ENCODE results near the gene QRICH2. TPM values are rescaled to one million over a fixed set of nuclear protein-coding genes. Genes with fewer than 3 reads are reported as not detected.
"Not testable (repeated sequence)": the region's sequence is repeated elsewhere in the genome, so short reads cannot be mapped to it uniquely, and the experiment has no call there.

The QRICH2 gene
- total and polyA plus RNA-seq, 7 donors = 0.69 to 5.0 (median 2.5) TPM

DNA sequence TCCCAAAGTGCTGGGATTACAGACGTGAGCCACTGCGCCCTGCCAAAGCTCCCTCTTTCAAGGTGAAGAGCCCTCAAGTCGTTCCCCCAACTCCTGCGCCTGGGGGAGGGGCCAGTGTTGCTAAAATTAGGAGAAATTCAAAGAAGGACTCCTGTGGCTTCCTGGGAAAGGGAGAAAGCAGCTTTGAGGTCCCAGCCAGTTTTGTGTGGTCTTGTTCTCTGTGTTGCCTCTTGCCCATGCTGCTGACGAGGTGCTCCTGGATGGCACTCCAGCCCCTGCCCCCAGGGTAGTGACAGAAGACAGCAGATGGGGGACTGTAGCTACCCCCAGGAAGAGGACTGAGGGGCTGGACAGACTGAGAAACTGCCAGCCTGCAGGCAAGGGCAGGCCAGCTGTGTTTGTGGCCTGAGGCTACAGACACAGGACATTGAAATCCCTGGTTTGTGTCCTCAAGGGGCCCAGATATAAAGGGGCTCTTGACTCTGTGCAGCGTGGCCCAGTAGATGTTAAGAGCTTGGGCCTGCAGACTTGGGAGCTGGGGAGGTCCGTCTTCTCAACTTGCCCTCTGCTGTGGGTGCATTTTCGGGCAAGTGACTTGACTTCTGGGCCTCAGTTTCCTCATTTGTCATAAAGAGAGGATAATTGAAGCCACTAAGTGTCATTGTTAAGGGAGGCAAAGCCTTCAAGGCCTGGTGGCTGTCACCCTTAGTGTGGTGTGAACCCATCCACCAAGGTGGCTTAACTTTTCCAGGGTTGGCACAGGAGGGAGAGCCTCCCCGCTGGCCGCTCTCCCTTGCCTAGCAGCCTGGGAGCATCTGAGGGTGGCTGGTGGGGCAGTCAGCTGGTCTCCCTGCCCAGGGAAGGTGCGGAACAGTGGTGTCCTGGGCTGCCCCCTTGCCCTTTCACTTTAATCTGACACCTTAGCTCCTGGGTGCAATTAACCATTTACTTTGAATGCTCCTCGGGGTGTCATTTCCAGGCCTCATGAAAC lies 38.8 kb downstream of the QRICH2 start:
- intact Hi-C loops (cut with DNase I) = no loop called here
- peaks cover 0 to 71% (median 62%) of the 10 kb centered on the region in 4 donors for H3K4me1 ChIP-seq
- DNase-seq = no peak
- no peaks in the 10 kb centered on the region for H3K9me3 ChIP-seq
- H3K27me3 ChIP-seq = no peaks in the 10 kb centered on the region
- TF ChIP-seq, protein P1, sequence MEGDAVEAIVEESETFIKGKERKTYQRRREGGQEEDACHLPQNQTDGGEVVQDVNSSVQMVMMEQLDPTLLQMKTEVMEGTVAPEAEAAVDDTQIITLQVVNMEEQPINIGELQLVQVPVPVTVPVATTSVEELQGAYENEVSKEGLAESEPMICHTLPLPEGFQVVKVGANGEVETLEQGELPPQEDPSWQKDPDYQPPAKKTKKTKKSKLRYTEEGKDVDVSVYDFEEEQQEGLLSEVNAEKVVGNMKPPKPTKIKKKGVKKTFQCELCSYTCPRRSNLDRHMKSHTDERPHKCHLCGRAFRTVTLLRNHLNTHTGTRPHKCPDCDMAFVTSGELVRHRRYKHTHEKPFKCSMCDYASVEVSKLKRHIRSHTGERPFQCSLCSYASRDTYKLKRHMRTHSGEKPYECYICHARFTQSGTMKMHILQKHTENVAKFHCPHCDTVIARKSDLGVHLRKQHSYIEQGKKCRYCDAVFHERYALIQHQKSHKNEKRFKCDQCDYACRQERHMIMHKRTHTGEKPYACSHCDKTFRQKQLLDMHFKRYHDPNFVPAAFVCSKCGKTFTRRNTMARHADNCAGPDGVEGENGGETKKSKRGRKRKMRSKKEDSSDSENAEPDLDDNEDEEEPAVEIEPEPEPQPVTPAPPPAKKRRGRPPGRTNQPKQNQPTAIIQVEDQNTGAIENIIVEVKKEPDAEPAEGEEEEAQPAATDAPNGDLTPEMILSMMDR (IDR thresholded peaks at IDR 0.05) = no peak
- TF ChIP-seq EP300 (IDR thresholded peaks at IDR 0.05) (no peak), POLR2AphosphoS5 (IDR thresholded peaks at IDR 0.05) (no peak), POLR2A (IDR thresholded peaks at IDR 0.05) (no peak)
- WGBS, 2 donors = 75 to 77% methylated on average over 12 of the region's 12 CpGs
- no peak overlapping the region for H3K4me3 ChIP-seq
- peak overlapping the region; percentile 31 to 92 (median 70) for H3K27ac ChIP-seq
- H3K36me3 ChIP-seq = peaks cover 6 to 24% (median 9%) of the 10 kb centered on the region in 4 donors

DNA sequence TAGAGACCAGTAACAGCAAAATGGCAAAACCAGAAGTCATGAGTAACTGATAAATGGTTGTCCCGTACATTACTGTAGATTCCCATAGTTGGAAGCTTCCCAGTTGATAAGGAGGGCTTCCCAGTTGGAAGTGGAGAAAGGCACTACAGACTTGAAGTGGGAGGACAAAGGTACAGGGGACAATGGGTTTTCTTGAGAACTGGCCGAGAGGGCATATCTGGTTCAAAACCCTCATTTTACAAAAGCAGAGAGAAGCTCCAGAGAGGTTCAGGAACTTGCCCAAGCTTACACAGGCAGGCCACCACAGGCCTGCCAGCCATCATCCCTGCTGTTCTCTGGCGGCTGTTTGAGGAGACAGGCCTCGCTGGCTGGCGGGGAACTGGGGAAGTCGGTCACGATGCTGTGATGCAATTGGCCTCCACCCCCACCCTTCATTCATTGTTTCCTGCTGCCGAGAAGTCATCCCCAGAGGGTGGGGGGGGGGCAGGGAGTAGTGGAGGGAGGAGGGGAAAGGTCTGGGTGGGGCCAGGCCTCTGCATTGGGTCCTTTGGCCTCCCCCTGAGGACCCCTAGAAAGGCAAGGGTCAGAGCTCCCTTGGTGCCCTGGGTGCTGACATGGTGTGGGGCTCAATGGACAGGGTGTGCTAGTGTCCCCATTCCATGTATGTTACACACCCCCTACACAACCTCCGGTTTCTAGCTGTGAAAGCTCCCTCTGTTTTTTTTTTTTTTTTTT lies 39.9 kb downstream of the QRICH2 start:
- H3K4me3 ChIP-seq = no peak overlapping the region
- H3K27ac ChIP-seq = peak overlapping the region; percentile 31 to 92 (median 92)
- TF ChIP-seq, protein P1 (IDR thresholded peaks at IDR 0.05) = no peak
- TF ChIP-seq POLR2A (IDR thresholded peaks at IDR 0.05) = peak; percentile 14 to 16
- no peak for TF ChIP-seq EP300 (IDR thresholded peaks at IDR 0.05)
- peak; percentile 41 to 92 (median 70) for TF ChIP-seq POLR2AphosphoS5 (IDR thresholded peaks at IDR 0.05)
- intact Hi-C loops (cut with DNase I) = no loop called here
- H3K9me3 ChIP-seq = no peaks in the 10 kb centered on the region
- H3K36me3 ChIP-seq = peaks cover 6 to 24% (median 9%) of the 10 kb centered on the region in 4 donors
- H3K4me1 ChIP-seq = peaks cover 0 to 74% (median 66%) of the 10 kb centered on the region in 4 donors
- DNase-seq = peak; percentile 93
- no peaks in the 10 kb centered on the region for H3K27me3 ChIP-seq
- 15 to 16% methylated on average over 9 of the region's 9 CpGs for WGBS, 2 donors

DNA sequence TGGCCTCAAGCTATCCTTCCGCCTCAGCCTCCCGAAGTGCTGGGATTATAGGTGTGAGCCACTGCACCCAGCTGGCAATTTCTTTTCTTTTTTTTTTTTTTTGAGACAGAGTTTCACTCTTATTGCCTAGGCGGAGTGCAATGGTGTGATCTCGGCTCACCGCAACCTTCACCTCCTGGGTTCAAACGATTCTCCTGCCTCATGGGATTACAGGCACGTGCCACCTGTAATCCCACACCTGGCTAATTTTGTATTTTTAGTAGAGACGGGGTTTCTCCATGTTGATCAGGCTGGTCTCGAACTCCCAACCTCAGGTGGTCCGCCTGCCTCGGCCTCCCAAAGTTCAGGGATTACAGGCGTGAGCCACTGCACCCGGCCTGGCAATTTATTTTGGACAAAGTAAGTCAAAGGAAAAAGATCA lies 40.5 kb downstream of the QRICH2 start:
- DNase-seq; H3K4me3 ChIP-seq; H3K9me3 ChIP-seq; intact Hi-C loops (cut with DNase I); H3K27me3 ChIP-seq: not testable (repeated sequence)
- Histone ChIP-seq H3K27ac (peak overlapping the region; percentile 23 to 92 (median 92)), H3K4me1 (peaks cover 0 to 74% (median 66%) of the 10 kb centered on the region in 4 donors), H3K36me3 (peaks cover 6 to 24% (median 9%) of the 10 kb centered on the region in 4 donors)
- 60 to 64% methylated on average over 13 of the region's 13 CpGs for WGBS, 2 donors

DNA sequence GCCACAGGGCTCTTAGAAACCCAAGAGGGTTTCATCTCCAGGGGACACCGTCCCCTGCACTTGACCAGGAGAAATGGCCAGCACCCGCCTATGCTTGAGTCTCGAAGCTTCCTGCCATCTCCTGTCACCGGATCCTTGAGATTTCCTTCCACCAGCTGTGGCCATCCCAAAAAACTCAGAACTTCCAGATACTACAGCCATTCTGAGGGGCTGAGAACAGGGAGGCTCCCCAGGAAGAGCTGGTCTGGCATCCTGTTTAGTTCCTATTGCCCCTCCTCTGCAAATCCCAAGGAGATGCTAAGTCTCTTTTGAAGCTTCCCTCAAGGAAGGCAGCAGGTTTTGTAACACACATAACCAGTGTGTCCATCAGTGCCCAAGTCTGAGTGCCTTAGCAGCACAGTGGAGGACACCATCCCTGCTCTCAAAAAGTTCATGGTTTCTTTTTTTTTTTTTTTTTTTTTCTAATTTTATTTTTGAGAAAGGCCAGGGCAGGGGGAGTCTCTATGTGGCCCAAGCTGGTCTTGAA lies 41.0 kb downstream of the QRICH2 start:
- Histone ChIP-seq H3K4me3 (peak overlapping the region; percentile 71 to 99 (median 93)), H3K36me3 (peaks cover 6 to 24% (median 9%) of the 10 kb centered on the region in 4 donors), H3K4me1 (peaks cover 0 to 69% (median 61%) of the 10 kb centered on the region in 4 donors), H3K27ac (peak overlapping the region; percentile 91 to 94 (median 92)), H3K27me3 (no peaks in the 10 kb centered on the region), H3K9me3 (no peaks in the 10 kb centered on the region)
- WGBS, 2 donors = 67 to 78% methylated on average over 4 of the region's 4 CpGs
- no peak for TF ChIP-seq POLR2AphosphoS5 (IDR thresholded peaks at IDR 0.05)
- TF ChIP-seq, protein P1 (IDR thresholded peaks at IDR 0.05) = no peak
- no peak for TF ChIP-seq EP300 (IDR thresholded peaks at IDR 0.05)
- TF ChIP-seq POLR2A (IDR thresholded peaks at IDR 0.05) = no peak
- DNase-seq = no peak
- intact Hi-C loops (cut with DNase I) = no loop called here
